Measurements from ENCODE around the gene LRMDA. TPM values are rescaled to one million over a fixed set of nuclear protein-coding genes. Genes with fewer than 3 reads are reported as not detected.

Gene LRMDA
- total RNA-seq, 1 experiment from 2014 or later: not detected

DNA sequence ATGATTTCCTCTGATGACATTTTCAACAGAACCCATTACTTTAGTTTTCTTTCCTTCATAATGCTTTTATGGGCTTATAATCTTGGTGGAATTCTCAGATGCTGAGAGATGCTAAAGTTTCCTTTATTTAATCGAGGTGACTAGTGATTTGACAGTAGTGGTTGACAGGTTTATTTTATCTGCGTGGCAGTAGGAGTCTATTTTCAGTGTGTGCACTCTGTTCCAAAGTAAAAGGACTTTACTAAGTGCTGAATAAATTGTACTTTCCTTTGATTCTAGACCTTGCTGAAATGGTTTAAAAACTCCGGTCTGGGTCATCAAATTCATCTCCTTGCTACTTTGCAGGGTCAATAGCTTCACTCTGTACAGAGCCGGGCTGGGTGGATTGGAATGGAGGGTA, 900.3 kb downstream of the LRMDA start:
- Histone ChIP-seq H3K4me3 (ENCODE audit: low read depth, low read length, poor library complexity, severe bottlenecking) (no peak overlapping the region), H3K36me3 (ENCODE audit: insufficient read depth, low read length, poor library complexity, severe bottlenecking) (no peaks in the 10 kb centered on the region), H3K4me1 (ENCODE audit: insufficient read depth, low read length, poor library complexity, severe bottlenecking) (no peaks in the 10 kb centered on the region), H3K9me3 (ENCODE audit: low read depth, low read length, poor library complexity, severe bottlenecking) (no peaks in the 10 kb centered on the region), H3K27ac (ENCODE audit: low read depth, low read length, poor library complexity, severe bottlenecking) (no peak overlapping the region), H3K27me3 (replicated peaks; ENCODE audit: insufficient read depth, low read depth, low read length, poor library complexity) (peaks cover 13% of the 10 kb centered on the region)
- BruUV-seq (replicated peaks): no TSS peak
- POLR2A ChIA-PET (ENCODE audit: low non-redundant PET): no interaction called here
- DNase-seq (ENCODE audit: low spot score): no peak
- no peak for TF ChIP-seq EZH2 (IDR thresholded peaks at IDR 0.05; ENCODE audit: borderline replicate concordance, low read depth, low read length, poor library complexity, severe bottlenecking)
- TF ChIP-seq, protein P1, sequence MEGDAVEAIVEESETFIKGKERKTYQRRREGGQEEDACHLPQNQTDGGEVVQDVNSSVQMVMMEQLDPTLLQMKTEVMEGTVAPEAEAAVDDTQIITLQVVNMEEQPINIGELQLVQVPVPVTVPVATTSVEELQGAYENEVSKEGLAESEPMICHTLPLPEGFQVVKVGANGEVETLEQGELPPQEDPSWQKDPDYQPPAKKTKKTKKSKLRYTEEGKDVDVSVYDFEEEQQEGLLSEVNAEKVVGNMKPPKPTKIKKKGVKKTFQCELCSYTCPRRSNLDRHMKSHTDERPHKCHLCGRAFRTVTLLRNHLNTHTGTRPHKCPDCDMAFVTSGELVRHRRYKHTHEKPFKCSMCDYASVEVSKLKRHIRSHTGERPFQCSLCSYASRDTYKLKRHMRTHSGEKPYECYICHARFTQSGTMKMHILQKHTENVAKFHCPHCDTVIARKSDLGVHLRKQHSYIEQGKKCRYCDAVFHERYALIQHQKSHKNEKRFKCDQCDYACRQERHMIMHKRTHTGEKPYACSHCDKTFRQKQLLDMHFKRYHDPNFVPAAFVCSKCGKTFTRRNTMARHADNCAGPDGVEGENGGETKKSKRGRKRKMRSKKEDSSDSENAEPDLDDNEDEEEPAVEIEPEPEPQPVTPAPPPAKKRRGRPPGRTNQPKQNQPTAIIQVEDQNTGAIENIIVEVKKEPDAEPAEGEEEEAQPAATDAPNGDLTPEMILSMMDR (conservative IDR thresholded peaks at IDR 0.05; ENCODE audit: low read depth, low read length): no peak
- CTCF ChIA-PET: no interaction called here
- intact Hi-C loops (cut with micrococcal nuclease; ENCODE audit: unreplicated experiment): no loop called here

DNA sequence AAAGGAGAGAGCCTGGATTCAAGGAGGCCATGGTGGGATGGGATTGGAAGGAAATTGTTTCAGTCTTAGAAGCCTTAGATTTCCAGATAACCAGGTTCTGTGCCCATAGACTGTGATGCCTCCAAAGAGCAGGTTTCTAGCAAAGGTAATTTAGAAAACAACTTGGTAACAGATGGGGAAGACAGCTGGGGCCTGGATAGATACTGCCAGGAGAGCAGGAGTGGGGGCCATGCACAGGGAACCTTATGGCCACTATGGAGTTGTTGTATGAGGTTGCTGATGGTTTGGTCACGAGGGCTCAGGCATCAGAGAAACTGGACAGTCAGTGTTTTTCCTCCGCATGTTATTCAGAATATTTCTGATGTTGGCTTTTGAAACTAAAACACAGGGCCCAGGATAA, 901.9 kb downstream of the LRMDA start:
- Histone ChIP-seq H3K4me3 (ENCODE audit: low read depth, low read length, poor library complexity, severe bottlenecking) (no peak overlapping the region), H3K27me3 (replicated peaks; ENCODE audit: insufficient read depth, low read depth, low read length, poor library complexity) (peaks cover 13% of the 10 kb centered on the region), H3K36me3 (ENCODE audit: insufficient read depth, low read length, poor library complexity, severe bottlenecking) (no peaks in the 10 kb centered on the region), H3K27ac (ENCODE audit: low read depth, low read length, poor library complexity, severe bottlenecking) (no peak overlapping the region), H3K4me1 (ENCODE audit: insufficient read depth, low read length, poor library complexity, severe bottlenecking) (no peaks in the 10 kb centered on the region), H3K9me3 (ENCODE audit: low read depth, low read length, poor library complexity, severe bottlenecking) (no peaks in the 10 kb centered on the region)
- intact Hi-C loops (cut with micrococcal nuclease; ENCODE audit: unreplicated experiment): no loop called here
- no peak for DNase-seq (ENCODE audit: low spot score)
- ChIA-PET CTCF (no interaction called here), POLR2A (ENCODE audit: low non-redundant PET) (no interaction called here)
- no TSS peak for BruUV-seq (replicated peaks)
- TF ChIP-seq EZH2 (IDR thresholded peaks at IDR 0.05; ENCODE audit: borderline replicate concordance, low read depth, low read length, poor library complexity, severe bottlenecking): no peak
- TF ChIP-seq, protein P1 (conservative IDR thresholded peaks at IDR 0.05; ENCODE audit: low read depth, low read length): no peak

DNA sequence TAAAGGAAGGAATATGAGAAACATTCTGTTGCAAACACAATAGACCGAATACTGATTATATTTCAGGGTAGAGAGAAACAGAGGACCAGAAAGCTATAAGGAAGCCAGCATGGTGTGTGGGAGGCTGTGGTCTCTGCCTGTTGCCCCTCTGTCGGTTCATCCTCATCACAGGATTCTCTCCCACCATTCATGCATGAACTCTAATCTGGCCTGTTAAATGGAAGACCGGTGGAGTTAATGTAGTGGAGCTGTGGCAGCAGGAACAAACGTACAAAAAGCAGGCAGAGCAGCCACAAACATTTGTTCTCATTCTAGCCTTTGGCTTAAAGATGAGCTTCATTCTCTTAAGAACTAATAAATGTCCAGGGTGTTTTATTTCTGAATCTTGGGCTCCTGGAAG, 902.4 kb downstream of the LRMDA start:
- intact Hi-C loops (cut with micrococcal nuclease; ENCODE audit: unreplicated experiment): no loop called here
- BruUV-seq (replicated peaks): no TSS peak
- H3K27me3 ChIP-seq (replicated peaks; ENCODE audit: insufficient read depth, low read depth, low read length, poor library complexity): peaks cover 13% of the 10 kb centered on the region
- no peaks in the 10 kb centered on the region for H3K9me3 ChIP-seq (ENCODE audit: low read depth, low read length, poor library complexity, severe bottlenecking)
- CTCF ChIA-PET: no interaction called here
- H3K36me3 ChIP-seq (ENCODE audit: insufficient read depth, low read length, poor library complexity, severe bottlenecking): no peaks in the 10 kb centered on the region
- no peak overlapping the region for H3K4me3 ChIP-seq (ENCODE audit: low read depth, low read length, poor library complexity, severe bottlenecking)
- no peaks in the 10 kb centered on the region for H3K4me1 ChIP-seq (ENCODE audit: insufficient read depth, low read length, poor library complexity, severe bottlenecking)
- TF ChIP-seq, protein P1 (conservative IDR thresholded peaks at IDR 0.05; ENCODE audit: low read depth, low read length): no peak
- no peak for TF ChIP-seq EZH2 (IDR thresholded peaks at IDR 0.05; ENCODE audit: borderline replicate concordance, low read depth, low read length, poor library complexity, severe bottlenecking)
- no peak for DNase-seq (ENCODE audit: low spot score)
- H3K27ac ChIP-seq (ENCODE audit: low read depth, low read length, poor library complexity, severe bottlenecking): no peak overlapping the region
- POLR2A ChIA-PET (ENCODE audit: low non-redundant PET): no interaction called here
